GM12864 (cell line): ENCODE results near the gene RBKS.
"Not testable (repeated sequence)": the region's sequence is repeated elsewhere in the genome, so short reads cannot be mapped to it uniquely, and the experiment has no call there.

Source experiments
- DNase-seq: peaks from one replicate; pipeline ENCODE4 v3.0.0-alpha.2; 2011; ENCODE audit warnings: low read depth
- H3K4me3 ChIP-seq: 2 replicates; pipeline ENCODE4 v1.5.1; 2011; ENCODE audit warnings: mild to moderate bottlenecking, low read depth, low read length, control low read depth
- CTCF ChIP-seq: IDR thresholded peaks from 2 replicates; pipeline ENCODE4 v1.5.1; 2011; ENCODE audit warnings: low read depth, mild to moderate bottlenecking, moderate library complexity, low read length, control low read depth, inconsistent platforms; ENCODE audit errors: missing control alignments

The RBKS gene

GRCh38 chr2:27746325-27746724 lies 143.9 kb downstream of the RBKS start:
- no peak for TF ChIP-seq CTCF
- H3K4me3 ChIP-seq: no peak overlapping the region
- DNase-seq: no peak

- not testable (repeated sequence) for DNase-seq, H3K4me3 ChIP-seq
These were observed 144.7 kb downstream of the RBKS start for GRCh38 chr2:27745494-27745893.

GRCh38 chr2:27742571-27742970 lies 147.6 kb downstream of the RBKS start:
- H3K4me3 ChIP-seq: no peak overlapping the region
- no peak for TF ChIP-seq CTCF
- no peak for DNase-seq

- no peak for DNase-seq
- no peak for TF ChIP-seq CTCF
- H3K4me3 ChIP-seq: no peak overlapping the region
These were observed 148.5 kb downstream of the RBKS start for GRCh38 chr2:27741673-27742072.

GRCh38 chr2:27739058-27739373 lies 151.2 kb downstream of the RBKS start:
- H3K4me3 ChIP-seq: no peak overlapping the region
- DNase-seq: no peak
- no peak for TF ChIP-seq CTCF

- no peak for TF ChIP-seq CTCF
- DNase-seq: no peak
- H3K4me3 ChIP-seq: no peak overlapping the region
These were observed 151.7 kb downstream of the RBKS start for GRCh38 chr2:27738349-27739057.

- no peak for DNase-seq
- TF ChIP-seq CTCF: no peak
- H3K4me3 ChIP-seq: no peak overlapping the region
These were observed 152.4 kb downstream of the RBKS start for GRCh38 chr2:27737676-27738348.
